HepG2 (cell line): ENCODE data around the gene TADA3. TPM values are rescaled to one million over a fixed set of nuclear protein-coding genes. Genes with fewer than 3 reads are reported as not detected.

Experiments used
- ARHGAP35 ChIP-seq: sonication (generic); formaldehyde crosslinking; IDR thresholded peaks from 2 replicates; pipeline ENCODE4 v1.9.0; 2022; ENCODE audit warnings: mild to moderate bottlenecking, inconsistent platforms, moderate library complexity, missing genetic modification reagents, borderline replicate concordance
- BRCA1 ChIP-seq: sonication (generic); formaldehyde crosslinking; IDR thresholded peaks from 2 replicates; pipeline ENCODE4 v1.4.0; 2020; ENCODE audit warnings: missing genetic modification reagents
- E2F2 ChIP-seq: sonication (generic); formaldehyde crosslinking; IDR thresholded peaks from 2 replicates; pipeline ENCODE4 v1.4.0; 2020; ENCODE audit warnings: missing genetic modification reagents, borderline replicate concordance
- HDAC2 ChIP-seq: sonication (generic); formaldehyde crosslinking; IDR thresholded peaks from 2 replicates; pipeline ENCODE4 v1.4.0; 2020; ENCODE audit warnings: missing genetic modification reagents
- MED8 ChIP-seq: sonication (generic); formaldehyde crosslinking; IDR thresholded peaks from 2 replicates; pipeline ENCODE4 v1.8.1; 2023; ENCODE audit warnings: mild to moderate bottlenecking, missing genetic modification reagents; ENCODE audit not compliant: insufficient replicate concordance
- MTF1 ChIP-seq: sonication (generic); formaldehyde crosslinking; IDR thresholded peaks from 2 replicates; pipeline ENCODE4 v1.5.0; 2020; ENCODE audit warnings: missing genetic modification reagents
- NFE2L2 ChIP-seq: fragments of 150-350 bp; IDR thresholded peaks from 2 replicates; pipeline ENCODE4 v1.6.1; 2014; ENCODE audit warnings: low read length
- POLR2AphosphoS2 ChIP-seq: IDR thresholded peaks from 2 replicates; pipeline ENCODE4 v1.6.1; 2011; ENCODE audit warnings: low read depth, low read length, improper control_type of control experiment
- REL ChIP-seq: sonication (generic); formaldehyde crosslinking; conservative IDR thresholded peaks from 2 replicates; pipeline ENCODE4 v1.8.0; 2022; ENCODE audit warnings: mild to moderate bottlenecking, missing genetic modification reagents, moderate library complexity
- RXRA ChIP-seq: sonication (generic); formaldehyde crosslinking; IDR thresholded peaks from 2 replicates; pipeline ENCODE4 v1.5.1; 2020; ENCODE audit warnings: missing genetic modification reagents
- SRY ChIP-seq: sonication (generic); formaldehyde crosslinking; IDR thresholded peaks from 2 replicates; pipeline ENCODE4 v1.8.0; 2022; ENCODE audit warnings: mild to moderate bottlenecking, missing genetic modification reagents
- YY1 ChIP-seq: IDR thresholded peaks from 2 replicates; pipeline ENCODE4 v1.6.1; 2011; ENCODE audit warnings: low read length, low read depth, moderate library complexity, mild to moderate bottlenecking; ENCODE audit not compliant: insufficient read depth, insufficient replicate concordance
- ZBTB14 ChIP-seq: sonication (generic); formaldehyde crosslinking; IDR thresholded peaks from 2 replicates; pipeline ENCODE4 v1.4.0; 2020; ENCODE audit warnings: missing genetic modification reagents
- ZGPAT ChIP-seq: IDR thresholded peaks from 2 replicates; pipeline ENCODE4 v1.6.1; 2016; ENCODE audit warnings: mild to moderate bottlenecking
- ZNF225 ChIP-seq: sonication (generic); formaldehyde crosslinking; IDR thresholded peaks from 2 replicates; pipeline ENCODE4 v1.4.0; 2020; ENCODE audit warnings: mild to moderate bottlenecking, missing genetic modification reagents
- ZNF232 ChIP-seq: sonication (generic); formaldehyde crosslinking; IDR thresholded peaks from 2 replicates; pipeline ENCODE4 v1.4.0; 2020; ENCODE audit warnings: missing genetic modification reagents, borderline replicate concordance
- ZNF331 ChIP-seq: sonication (generic); formaldehyde crosslinking; IDR thresholded peaks from 2 replicates; pipeline ENCODE4 v1.4.0; 2020; ENCODE audit warnings: missing genetic modification reagents
- ZNF451 ChIP-seq: sonication (generic); formaldehyde crosslinking; IDR thresholded peaks from 2 replicates; pipeline ENCODE4 v1.5.0; 2020; ENCODE audit warnings: mild to moderate bottlenecking, missing genetic modification reagents
- ZNF460 ChIP-seq: sonication (generic); formaldehyde crosslinking; IDR thresholded peaks from 2 replicates; pipeline ENCODE4 v1.5.1; 2020; ENCODE audit warnings: missing genetic modification reagents, mild to moderate bottlenecking, borderline replicate concordance
- ZNF619 ChIP-seq: sonication (generic); formaldehyde crosslinking; IDR thresholded peaks from 2 replicates; pipeline ENCODE4 v1.4.0; 2020; ENCODE audit warnings: mild to moderate bottlenecking, missing genetic modification reagents
- ZNF678 ChIP-seq: sonication (generic); formaldehyde crosslinking; IDR thresholded peaks from 2 replicates; pipeline ENCODE4 v1.4.0; 2020; ENCODE audit warnings: mild to moderate bottlenecking, missing genetic modification reagents
- ZNF761 ChIP-seq: sonication (generic); formaldehyde crosslinking; conservative IDR thresholded peaks from 2 replicates; pipeline ENCODE4 v1.4.0; 2020; ENCODE audit warnings: mild to moderate bottlenecking, missing genetic modification reagents
- ZNF780A ChIP-seq: sonication (generic); formaldehyde crosslinking; IDR thresholded peaks from 2 replicates; pipeline ENCODE4 v1.8.0; 2022; ENCODE audit warnings: mild to moderate bottlenecking, missing genetic modification reagents, moderate library complexity
- polyA plus RNA-seq, 8 experiments: library from polyadenylated mRNA; depleted of rRNA in 3 of 8; stranded (reverse) in 7 of 8; unstranded in 1 of 8; fragments of >200 nt; fragmentation: Illumina TruSeq in 4 of 8; extraction: Trizol in 4 of 8; gene quantifications; 2 replicates each; pipeline versions ENCODE4 v1.2.1 to v1.2.3, GENCODE V29; 2011 to 2016; ENCODE audit warnings: low read depth in 4 of 8, missing spikeins in 1 of 8, mixed read lengths in 1 of 8; ENCODE audit not compliant: insufficient read depth in 1 of 8
- total RNA-seq, 5 experiments: library from RNA; depleted of rRNA; stranded (reverse); fragments of >200 nt; fragmentation: Illumina TruSeq; extraction: Trizol; gene quantifications; 2 replicates each; pipeline ENCODE4 v1.2.3, GENCODE V29; 2016; ENCODE audit warnings: low read depth in 1 of 5

Gene TADA3
- total and polyA plus RNA-seq, 2 of the 13 experiments (the other 11 are each of a cell fraction or from before 2014, with no cell fraction given): 32.1 to 37.1 TPM

GRCh38 chr3:9749645-9750555 lies 42.4 kb downstream of the TADA3 start, which contains the start of gene OGG1 (continued):
- TF ChIP-seq ZNF460 (CRISPR knock-in tag) (no peak), NFE2L2 (no peak), POLR2AphosphoS2 (no peak), YY1 (peak; percentile 11), REL (CRISPR knock-in tag) (peak; percentile 42; the same call in 1 of the 2 replicates), ZNF331 (0 out of 2 replicates have a peak, but pooled peaks have one; percentile 49), MED8 (CRISPR knock-in tag) (peak; percentile 47), RXRA (CRISPR knock-in tag) (peak; percentile 25; the same call in 1 of the 2 replicates), ZNF225 (CRISPR knock-in tag) (peak; percentile 62; the same call in 1 of the 2 replicates), BRCA1 (CRISPR knock-in tag) (no peak), ZNF678 (CRISPR knock-in tag) (0 out of 2 replicates have a peak, but pooled peaks have one; percentile 68), ZNF451 (CRISPR knock-in tag) (peak; percentile 45; the same call in 1 of the 2 replicates), ZNF780A (CRISPR knock-in tag) (no peak), SRY (CRISPR knock-in tag) (no peak), ARHGAP35 (CRISPR knock-in tag) (no peak), ZNF232 (CRISPR knock-in tag) (no peak; the same call in 1 of the 2 replicates), ZGPAT (CRISPR knock-in tag) (peak; percentile 64; the same call in 1 of the 2 replicates), ZNF761 (CRISPR knock-in tag) (peak; percentile 83), E2F2 (peak; percentile 32; the same call in 1 of the 2 replicates), MTF1 (CRISPR knock-in tag) (no peak), ZNF619 (CRISPR knock-in tag) (peak; percentile 89; the same call in 1 of the 2 replicates), HDAC2 (no peak; the same call in 1 of the 2 replicates), ZBTB14 (CRISPR knock-in tag) (peak; percentile 68)
